Naive thymus-derived CD8-positive, alpha-beta T cell (primary cell): ENCODE measurements around the gene ATP9A. TPM values are rescaled to one million over a fixed set of nuclear protein-coding genes. Genes with fewer than 3 reads are reported as not detected.
"Not testable (repeated sequence)": the region's sequence is repeated elsewhere in the genome, so short reads cannot be mapped to it uniquely, and the experiment has no call there.

Source experiments
- ATAC-seq, 2 donors: fragments of 150-1000 bp; cut with Tn5 transposase in 1 of 2; sonication (Bioruptor Pico), chemical (Tn5 transposase) in 1 of 2; 1 replicate in 1 of 2; 2 replicates in 1 of 2; pipeline ENCODE4 v1.10.0; 2021; ENCODE audit warnings: mild to moderate bottlenecking in 2 of 2, moderate library complexity in 2 of 2
- POLR2A ChIA-PET: fragments of 350-600 bp; sonication (Branson Sonifier 250); formaldehyde crosslinking; loops from one replicate; lab custom pipeline; 2021; ENCODE audit warnings: antibody characterized with exemption; lab: Charles Lee
- DNase-seq, 10 donors: peaks; one replicate each; pipeline versions ENCODE4 v3.0.0 to v3.0.0-alpha.2; 2020 to 2022
- H3K27ac Mint-ChIP-seq, 10 donors: one replicate each; pipeline ENCODE4 v1.8.0; 2020 to 2022; ENCODE audit warnings: mild to moderate bottlenecking in 10 of 10, mixed read lengths in 10 of 10, moderate library complexity in 4 of 10, inconsistent platforms in 1 of 10
- H3K27me3 Mint-ChIP-seq, 5 donors: one replicate each; pipeline ENCODE4 v1.8.0; 2021 to 2022; ENCODE audit warnings: mixed read lengths in 5 of 5
- H3K36me3 Mint-ChIP-seq, 3 donors: one replicate each; pipeline ENCODE4 v1.8.0; 2020 to 2022; ENCODE audit warnings: mixed read lengths in 3 of 3, mild to moderate bottlenecking in 2 of 3, inconsistent platforms in 1 of 3
- H3K4me1 Mint-ChIP-seq, 4 donors: one replicate each; pipeline ENCODE4 v1.8.0; 2021 to 2022; ENCODE audit warnings: mixed read lengths in 4 of 4
- H3K4me3 Mint-ChIP-seq, 10 donors: one replicate each; pipeline ENCODE4 v1.8.0; 2020 to 2022; ENCODE audit warnings: mild to moderate bottlenecking in 10 of 10, mixed read lengths in 10 of 10, moderate library complexity in 6 of 10, inconsistent platforms in 1 of 10
- H3K9me3 Mint-ChIP-seq, 9 donors: one replicate each; pipeline ENCODE4 v1.8.0; 2020 to 2022; ENCODE audit warnings: mixed read lengths in 9 of 9, mild to moderate bottlenecking in 3 of 9, inconsistent platforms in 1 of 9, moderate library complexity in 1 of 9
- polyA plus RNA-seq, 3 donors: library from polyadenylated mRNA; unstranded; fragments of 300-500 nt; fragmentation: Illumina TruSeq; gene quantifications; one replicate each; pipeline ENCODE4 v1.2.3, GENCODE V29; 2021
- total RNA-seq, 8 experiments: library from RNA in 2 of 8; stranded (reverse) in 2 of 8; gene quantifications; one replicate each; pipeline ENCODE4 v1.2.3 and lab custom pipeline; 2021 to 2026

Gene ATP9A
- total and polyA plus RNA-seq, 5 experiments from 2014 or later, result 0.08 to 0.19 TPM; not detected in 3

DNA sequence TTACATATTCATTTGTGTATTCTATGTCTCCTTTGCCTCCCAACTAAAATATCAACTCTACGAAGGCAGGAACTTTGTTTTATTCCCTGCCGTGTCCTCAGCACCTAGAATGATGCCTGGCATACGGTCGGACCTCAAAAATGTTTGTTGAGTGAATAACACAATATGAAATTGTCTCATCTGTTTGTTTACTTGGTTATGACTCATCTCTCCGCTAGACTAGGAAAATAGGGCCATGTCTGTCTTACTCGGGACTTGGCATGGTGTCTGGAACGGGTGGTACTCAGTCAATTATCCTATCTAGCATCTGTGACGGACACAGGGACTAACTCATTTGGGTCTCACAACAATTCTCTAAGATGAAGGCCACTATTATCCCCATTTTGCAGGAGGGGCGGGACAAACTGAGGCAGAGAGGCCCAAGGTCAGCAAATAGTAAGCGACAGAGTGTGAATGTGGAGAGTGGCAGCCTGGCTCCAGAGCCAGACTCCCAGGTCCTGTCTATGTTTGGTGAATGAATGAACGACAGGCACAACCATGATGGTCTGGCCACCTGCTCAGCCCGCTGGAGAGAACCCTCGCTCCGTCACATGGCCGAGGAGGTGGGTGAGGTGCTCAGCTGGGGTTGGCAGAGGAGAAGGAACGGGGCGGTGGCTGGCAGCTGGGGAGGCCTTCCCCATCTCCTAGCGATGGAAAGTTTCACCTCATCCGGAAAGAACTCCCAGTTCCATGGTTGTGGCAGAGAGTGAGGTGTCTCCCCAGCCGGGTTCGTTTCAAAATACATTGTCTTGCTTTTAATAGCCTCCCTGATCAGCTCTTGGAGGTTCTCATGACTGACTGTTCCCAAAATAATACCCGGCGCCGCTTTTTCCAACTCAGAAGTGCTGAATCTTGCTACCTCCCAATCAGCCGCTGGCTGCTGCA, 198.1 kb downstream of the ATP9A start:
- ATAC-seq (no peak), DNase-seq (no peak)
- peaks cover 0 to 11% (median 3%) of the 10 kb centered on the region in 9 donors for H3K9me3 Mint-ChIP-seq
- POLR2A ChIA-PET, result no interaction called here
- H3K27ac Mint-ChIP-seq, result no peak overlapping the region
- H3K4me3 Mint-ChIP-seq, result no peak overlapping the region
- peaks cover 0 to 1% (median under 1%) of the 10 kb centered on the region in 4 donors for H3K4me1 Mint-ChIP-seq
- peaks cover 0 to 13% (median 3%) of the 10 kb centered on the region in 5 donors for H3K27me3 Mint-ChIP-seq
- H3K36me3 Mint-ChIP-seq, result peaks cover 0 to 6% (median 4%) of the 10 kb centered on the region in 3 donors

DNA sequence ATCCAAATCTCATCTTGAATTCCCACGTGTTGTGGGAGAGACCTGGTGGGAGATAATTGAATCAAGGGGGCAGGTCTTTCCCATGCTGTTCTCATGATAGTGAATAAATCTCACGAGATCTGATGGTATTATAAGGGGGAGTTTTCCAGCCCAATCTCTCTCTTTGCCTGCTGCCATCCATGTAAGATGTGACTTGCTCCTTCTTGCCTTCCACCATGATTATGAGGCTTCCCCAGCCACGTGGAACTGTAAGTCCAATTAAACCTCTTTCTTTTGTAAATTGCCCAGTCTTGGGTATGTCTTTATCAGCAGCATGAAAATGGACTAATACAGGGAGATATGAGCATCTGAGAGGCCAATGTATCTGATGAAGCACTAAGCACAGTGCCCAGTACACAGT, 199.7 kb downstream of the ATP9A start:
- H3K36me3 Mint-ChIP-seq, DNase-seq, H3K4me3 Mint-ChIP-seq, H3K27ac Mint-ChIP-seq, ATAC-seq, H3K4me1 Mint-ChIP-seq, POLR2A ChIA-PET: not testable (repeated sequence)
- peaks cover 4 to 17% (median 7%) of the 10 kb centered on the region in 5 donors for H3K27me3 Mint-ChIP-seq
- peaks cover 0 to 11% (median 3%) of the 10 kb centered on the region in 9 donors for H3K9me3 Mint-ChIP-seq

DNA sequence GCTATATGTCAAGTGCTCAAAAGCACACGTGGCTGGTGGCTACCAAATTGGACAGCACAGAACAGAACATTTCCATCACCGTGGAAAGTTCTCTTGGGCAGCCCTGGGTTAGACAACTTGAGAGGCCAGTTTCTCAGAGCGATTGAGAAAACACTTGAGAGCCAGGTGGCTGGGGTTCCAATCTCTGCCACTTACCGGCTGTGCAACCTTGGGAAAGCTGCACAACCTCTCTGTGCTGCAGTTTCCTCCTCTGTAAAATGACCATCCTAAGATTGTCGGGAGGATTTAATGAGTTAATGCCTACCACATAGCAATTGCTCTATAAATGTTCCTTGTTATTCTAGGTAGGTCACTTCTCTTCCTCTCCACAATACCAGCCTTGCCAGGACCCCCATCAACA, 200.6 kb downstream of the ATP9A start:
- peaks cover 5 to 21% (median 14%) of the 10 kb centered on the region in 5 donors for H3K27me3 Mint-ChIP-seq
- H3K27ac Mint-ChIP-seq, result no peak overlapping the region
- H3K9me3 Mint-ChIP-seq, result peaks cover 0 to 11% (median 3%) of the 10 kb centered on the region in 9 donors
- POLR2A ChIA-PET, result no interaction called here
- H3K36me3 Mint-ChIP-seq, result peaks cover 0 to 6% (median 4%) of the 10 kb centered on the region in 3 donors
- no peak overlapping the region for H3K4me3 Mint-ChIP-seq
- no peak for ATAC-seq
- H3K4me1 Mint-ChIP-seq, result peaks cover 0 to 12% (median 4%) of the 10 kb centered on the region in 4 donors
- no peak for DNase-seq

DNA sequence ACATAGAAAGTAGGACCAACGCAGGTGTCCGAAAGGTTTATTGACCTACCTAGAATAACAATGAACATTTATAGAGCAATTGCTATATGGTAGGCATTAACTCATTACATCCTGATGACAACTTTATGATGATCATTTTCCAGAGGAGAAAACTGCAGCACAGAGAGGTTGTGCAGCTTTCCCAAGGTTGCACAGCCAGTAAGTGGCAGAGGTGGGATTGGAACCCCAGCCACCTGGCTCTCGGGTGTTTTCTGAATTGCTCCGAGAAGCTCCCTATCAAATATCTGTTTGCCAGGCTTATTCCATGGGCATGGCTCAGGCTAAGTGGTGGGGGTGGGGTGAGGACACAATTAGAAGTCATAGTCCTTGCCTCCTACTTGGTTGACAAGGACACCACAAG, 201.6 kb downstream of the ATP9A start:
- no peak overlapping the region for H3K27ac Mint-ChIP-seq
- ATAC-seq, result no peak
- H3K4me1 Mint-ChIP-seq, result peaks cover 4 to 16% (median 8%) of the 10 kb centered on the region in 4 donors
- peaks cover 0 to 11% (median 3%) of the 10 kb centered on the region in 9 donors for H3K9me3 Mint-ChIP-seq
- H3K27me3 Mint-ChIP-seq, result peaks cover 8 to 24% (median 19%) of the 10 kb centered on the region in 5 donors
- H3K4me3 Mint-ChIP-seq, result no peak overlapping the region
- peaks cover 0 to 6% (median 4%) of the 10 kb centered on the region in 3 donors for H3K36me3 Mint-ChIP-seq
- POLR2A ChIA-PET, result no interaction called here
- DNase-seq, result no peak

DNA sequence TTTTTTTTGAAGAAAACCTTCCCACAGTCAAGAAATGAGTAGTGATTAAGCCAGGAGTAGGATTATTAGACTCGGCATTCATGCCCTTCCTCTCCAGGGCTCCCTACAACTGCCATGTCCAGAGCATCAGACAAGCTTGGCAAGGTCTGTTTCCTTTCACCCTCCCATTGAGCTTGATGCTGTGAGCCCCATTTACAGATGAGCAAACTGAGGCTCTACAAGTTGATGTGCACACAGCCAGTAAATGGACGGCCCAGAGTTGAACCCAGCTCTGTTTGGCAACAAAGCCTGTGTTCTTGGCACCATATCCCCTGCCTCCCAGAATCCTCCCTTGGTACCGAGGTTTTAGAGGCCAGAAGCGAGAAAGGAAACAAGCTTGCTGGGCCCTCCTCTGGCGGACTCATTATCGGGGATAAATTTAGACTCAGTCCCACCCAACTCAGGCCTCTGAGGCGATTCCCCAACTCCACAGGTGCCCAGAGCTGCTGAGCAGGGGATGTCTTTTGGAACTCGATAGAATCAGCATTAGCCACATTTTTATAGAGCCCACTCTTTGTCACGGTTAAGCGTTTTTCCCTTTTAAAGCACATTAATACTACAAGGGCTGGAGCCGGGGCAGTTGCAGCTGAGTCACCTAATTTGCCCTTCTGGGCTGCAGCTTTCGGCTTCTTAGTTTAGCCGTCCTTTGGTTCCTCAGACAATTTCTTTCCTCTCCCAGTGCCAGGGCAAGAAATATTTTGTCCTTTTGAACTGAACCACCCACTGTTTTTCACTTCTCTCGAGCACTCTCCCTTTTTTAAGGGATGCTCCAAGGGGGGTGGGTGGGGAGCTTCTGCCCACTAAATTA, 202.7 kb downstream of the ATP9A start:
- no peak for DNase-seq
- H3K27ac Mint-ChIP-seq, result no peak overlapping the region
- POLR2A ChIA-PET, result no interaction called here
- peaks cover 0 to 6% (median 4%) of the 10 kb centered on the region in 3 donors for H3K36me3 Mint-ChIP-seq
- peaks cover 0 to 11% (median 3%) of the 10 kb centered on the region in 9 donors for H3K9me3 Mint-ChIP-seq
- H3K4me3 Mint-ChIP-seq, result no peak overlapping the region
- peaks cover 17 to 32% (median 29%) of the 10 kb centered on the region in 5 donors for H3K27me3 Mint-ChIP-seq
- H3K4me1 Mint-ChIP-seq, result peaks cover 10 to 27% (median 18%) of the 10 kb centered on the region in 4 donors
- ATAC-seq, result no peak

DNA sequence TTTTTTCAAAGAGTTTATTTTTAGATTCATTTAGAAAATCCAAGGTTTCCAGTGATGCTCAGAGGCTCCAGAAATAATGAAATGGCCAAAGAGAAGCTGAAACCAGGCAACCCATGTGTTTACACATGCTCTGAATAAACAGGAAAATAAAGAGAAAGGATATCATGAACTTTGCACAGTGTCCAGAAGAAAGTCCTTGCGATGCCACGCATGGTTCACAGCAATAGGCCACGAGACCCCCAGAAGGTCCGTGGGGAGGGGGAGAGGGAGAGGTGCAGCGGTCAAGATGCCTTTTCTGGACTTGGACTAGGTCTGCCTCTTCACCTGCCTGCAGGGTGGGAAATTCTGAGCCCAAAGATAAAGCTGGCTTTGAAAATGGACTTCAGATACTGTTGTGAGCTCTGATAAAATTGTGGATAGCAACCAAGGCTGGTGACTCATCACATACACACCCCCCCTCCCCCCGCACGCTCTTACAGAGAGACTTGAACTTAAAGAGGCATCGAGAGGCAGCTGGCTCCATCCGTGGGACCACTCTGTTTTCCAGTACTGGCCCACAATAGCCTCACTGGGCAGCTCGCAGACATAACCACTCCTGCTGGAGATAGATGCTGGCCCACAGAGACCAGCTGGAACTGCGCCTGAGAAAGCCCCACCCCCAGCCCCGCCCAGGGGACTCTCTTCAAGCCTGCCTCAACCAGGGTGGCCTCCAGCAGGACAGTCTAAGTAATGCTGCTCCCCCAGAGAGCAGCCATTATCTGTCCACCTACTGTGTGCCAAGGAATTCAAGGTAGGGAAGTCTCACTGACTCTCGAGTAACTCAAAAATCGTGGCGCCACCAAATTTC, 204.5 kb downstream of the ATP9A start:
- Mint-ChIP-seq H3K36me3 (peaks cover 0 to 5% (median 4%) of the 10 kb centered on the region in 3 donors), H3K9me3 (peaks cover 0 to 9% (median 2%) of the 10 kb centered on the region in 9 donors), H3K27me3 (peaks cover 31 to 50% (median 45%) of the 10 kb centered on the region in 5 donors), H3K4me1 (peaks cover 12 to 28% (median 21%) of the 10 kb centered on the region in 4 donors), H3K4me3 (peak overlapping the region in 9 of 10 donors; percentile 34 to 80 (median 60)), H3K27ac (peak overlapping the region in 1 of 10 donors; percentile 29)
- DNase-seq (no peak), ATAC-seq (peak in 1 of 2 donors; percentile 26)
- POLR2A ChIA-PET, result interaction anchor here (0.8 kb wide), 1 partner anchor 1438 kb away, joined by 6 read pairs; no protein-coding TSS in a partner anchor

DNA sequence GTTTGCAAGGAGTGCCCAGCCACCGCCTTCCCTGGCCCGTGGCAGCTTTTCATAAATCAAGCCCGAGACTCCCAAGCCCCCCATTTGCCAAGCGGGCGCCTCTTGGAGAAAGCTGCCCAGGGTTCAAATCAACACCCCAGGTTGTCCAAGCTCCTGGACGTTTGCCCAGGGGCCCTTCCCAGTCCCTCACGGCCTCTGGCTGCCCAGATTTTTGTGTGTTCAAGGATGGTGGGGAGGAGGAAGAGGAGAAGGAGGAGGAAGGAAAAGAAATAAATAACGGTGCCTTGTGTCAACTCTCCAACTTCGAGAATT, 205.1 kb downstream of the ATP9A start:
- DNase-seq (no peak), ATAC-seq (no peak)
- peaks cover 31 to 53% (median 45%) of the 10 kb centered on the region in 5 donors for H3K27me3 Mint-ChIP-seq
- peak overlapping the region in 9 of 10 donors; percentile 34 to 80 (median 63) for H3K4me3 Mint-ChIP-seq
- POLR2A ChIA-PET, result interaction anchor here (0.8 kb wide), 1 partner anchor 1438 kb away, joined by 6 read pairs; no protein-coding TSS in a partner anchor
- peaks cover 0 to 4% (median 2%) of the 10 kb centered on the region in 9 donors for H3K9me3 Mint-ChIP-seq
- peaks cover 0 to 2% (median 0%) of the 10 kb centered on the region in 3 donors for H3K36me3 Mint-ChIP-seq
- H3K27ac Mint-ChIP-seq, result no peak overlapping the region
- peaks cover 12 to 28% (median 21%) of the 10 kb centered on the region in 4 donors for H3K4me1 Mint-ChIP-seq

DNA sequence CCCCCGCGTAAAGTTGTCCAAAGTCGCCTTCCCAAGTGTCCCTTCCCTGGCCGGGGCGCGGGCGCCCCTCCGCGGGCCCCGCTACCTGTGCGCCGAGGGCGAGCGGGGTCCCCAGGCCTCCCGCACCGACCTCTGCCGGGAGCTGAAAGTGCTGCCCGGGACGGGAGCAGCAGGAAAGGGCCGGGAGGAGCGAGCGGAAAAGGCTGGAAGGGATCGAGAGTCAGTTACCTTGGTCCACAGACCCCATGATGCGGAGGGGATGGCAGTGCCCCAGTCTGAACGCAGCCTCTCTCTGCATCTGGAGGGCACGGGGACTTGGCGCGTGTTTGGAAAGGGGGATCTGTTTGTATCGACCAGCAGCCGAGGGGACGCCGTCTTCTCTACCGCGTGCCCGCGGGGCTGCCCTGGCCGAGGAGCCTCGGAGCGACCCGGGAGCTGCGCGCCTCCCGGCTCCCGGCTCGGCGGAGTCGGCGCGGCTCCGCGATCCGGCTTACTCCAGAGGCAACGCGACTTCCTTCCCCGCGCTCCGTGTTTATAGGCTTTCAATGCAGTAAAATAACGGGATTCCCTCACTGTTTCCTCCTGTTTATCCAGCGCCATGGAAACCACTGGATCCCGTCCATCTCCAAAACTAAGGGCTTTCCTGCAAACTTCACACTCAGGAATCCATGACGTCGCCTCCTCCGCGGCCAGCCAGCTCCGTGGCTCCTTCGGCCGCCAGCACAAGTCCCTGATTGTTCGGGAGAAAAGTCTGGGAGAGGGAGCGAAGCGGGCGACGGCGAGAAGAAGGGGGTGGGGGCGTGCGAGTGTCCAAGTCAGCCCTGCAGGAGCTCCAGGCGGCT, 205.6 kb downstream of the ATP9A start:
- H3K27me3 Mint-ChIP-seq, result peaks cover 30 to 56% (median 45%) of the 10 kb centered on the region in 5 donors
- ATAC-seq (peak; percentile 53 to 64), DNase-seq (peak in 2 of 10 donors; percentile 17 to 28)
- POLR2A ChIA-PET, result interaction anchor here (1.0 kb wide), 1 partner anchor 21 kb away, joined by 3 read pairs; no protein-coding TSS in a partner anchor
- H3K4me1 Mint-ChIP-seq, result peaks cover 10 to 28% (median 21%) of the 10 kb centered on the region in 4 donors
- H3K27ac Mint-ChIP-seq, result peak overlapping the region in 1 of 10 donors; percentile 77
- H3K4me3 Mint-ChIP-seq, result peak overlapping the region; percentile 65 to 81 (median 71)
- no peaks in the 10 kb centered on the region for H3K9me3 Mint-ChIP-seq
- H3K36me3 Mint-ChIP-seq, result no peaks in the 10 kb centered on the region

DNA sequence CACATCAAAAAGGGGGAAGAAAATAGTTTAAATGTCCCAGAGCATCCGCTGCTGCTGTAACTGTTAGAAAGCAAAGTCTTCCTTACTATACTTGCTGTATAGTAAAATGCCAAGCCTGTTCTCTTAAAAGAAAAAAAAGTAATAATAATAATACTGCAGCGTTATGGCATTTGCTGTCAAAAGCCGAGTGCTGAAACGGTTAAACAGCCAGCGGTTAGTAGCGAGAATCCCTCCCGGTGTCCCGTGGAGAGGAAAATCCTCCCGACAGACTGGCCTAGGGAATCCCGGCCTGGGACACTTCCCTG, 206.2 kb downstream of the ATP9A start:
- peak; percentile 29 to 32 for ATAC-seq
- peak overlapping the region; percentile 56 to 86 (median 72) for H3K4me3 Mint-ChIP-seq
- POLR2A ChIA-PET, result interaction anchor here (1.0 kb wide), 1 partner anchor 21 kb away, joined by 3 read pairs; no protein-coding TSS in a partner anchor
- peaks cover 10 to 28% (median 21%) of the 10 kb centered on the region in 4 donors for H3K4me1 Mint-ChIP-seq
- no peaks in the 10 kb centered on the region for H3K36me3 Mint-ChIP-seq
- no peak for DNase-seq
- H3K27ac Mint-ChIP-seq, result peak overlapping the region in 2 of 10 donors; percentile 66 to 77
- H3K27me3 Mint-ChIP-seq, result peaks cover 30 to 61% (median 51%) of the 10 kb centered on the region in 5 donors
- H3K9me3 Mint-ChIP-seq, result no peaks in the 10 kb centered on the region

DNA sequence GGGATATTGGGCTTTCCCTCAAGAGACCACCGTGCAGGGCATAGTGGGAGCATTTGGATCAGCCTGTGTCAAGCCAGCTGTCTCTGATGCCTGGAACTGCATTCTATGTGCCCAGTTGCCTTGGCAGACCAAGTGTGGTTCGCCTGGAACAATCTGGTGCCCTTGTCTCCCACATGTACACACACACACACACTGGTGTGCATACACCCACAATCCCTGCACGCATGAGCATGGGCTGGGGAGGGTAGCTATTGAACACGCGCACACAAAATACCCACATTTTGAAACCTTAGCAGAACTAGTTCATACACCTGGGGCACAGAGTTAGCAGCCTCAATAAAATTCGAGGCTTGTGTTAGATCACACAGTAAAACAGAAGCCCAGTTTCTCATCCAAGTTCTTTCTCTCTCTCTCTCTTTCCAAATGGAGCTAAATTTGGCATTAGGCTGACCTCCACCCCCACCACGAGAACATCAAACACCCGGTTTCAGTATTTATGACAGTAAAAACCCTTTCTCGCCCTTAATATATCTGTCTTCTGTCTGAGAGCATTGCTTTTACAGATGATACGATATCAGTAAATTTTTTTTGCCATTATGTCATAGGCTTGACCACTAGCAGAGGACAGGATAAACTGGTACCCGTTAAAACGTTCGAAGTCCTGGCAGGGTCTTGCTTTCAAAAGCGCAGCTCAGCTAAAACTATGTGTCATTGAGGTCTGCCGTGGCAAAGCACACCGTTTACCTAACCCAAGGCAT, 207.5 kb downstream of the ATP9A start:
- H3K36me3 Mint-ChIP-seq, result no peaks in the 10 kb centered on the region
- no peaks in the 10 kb centered on the region for H3K9me3 Mint-ChIP-seq
- peak overlapping the region in 9 of 10 donors; percentile 38 to 85 (median 67) for H3K4me3 Mint-ChIP-seq
- peaks cover 32 to 64% (median 52%) of the 10 kb centered on the region in 5 donors for H3K27me3 Mint-ChIP-seq
- ATAC-seq (no peak), DNase-seq (no peak)
- H3K4me1 Mint-ChIP-seq, result peaks cover 15 to 27% (median 21%) of the 10 kb centered on the region in 4 donors
- H3K27ac Mint-ChIP-seq, result no peak overlapping the region
- POLR2A ChIA-PET, result no interaction called here
